K562 (cell line): Measurements from ENCODE around the gene DIAPH3. TPM values are rescaled to one million over a fixed set of nuclear protein-coding genes. Genes with fewer than 3 reads are reported as not detected.

Source experiments
- ATAC-seq: fragments of 200-7000 bp; cut with Tn5 transposase; 3 replicates; pipeline ENCODE4 v1.9.1; 2020; ENCODE audit warnings: moderate library complexity
- BruUV-seq: library from RNA; stranded (reverse); fragments of 400-500 nt; replicated peaks from 2 replicates; lab custom pipeline; 2021; lab: Mats Ljungman, UMichigan
- CTCF ChIA-PET: fragments of 300-600 bp; formaldehyde crosslinking; extraction: SDS; loops from one replicate; lab custom pipeline; 2021; ENCODE audit warnings: low intra/inter-chr PET ratio; lab: Yijun Ruan, JAX
- POLR2A ChIA-PET: fragments of 300-600, 350-650 bp; sonication (Branson Sonifier 250); formaldehyde crosslinking; extraction: SDS; loops from one replicate; lab custom pipeline; 2021; ENCODE audit warnings: antibody characterized with exemption, inconsistent platforms; lab: Yijun Ruan, JAX
- DNase-seq, 4 experiments: peaks; one replicate each; pipeline versions ENCODE4 v3.0.0 to v3.0.0-alpha.2; 2011 to 2018; ENCODE audit warnings: low spot score in 3 of 4, mixed read lengths in 3 of 4; ENCODE audit errors: extremely low read depth in 1 of 4
- FAIRE-seq: peaks from 2 replicates; lab custom pipeline; 2011; peaks lifted over from hg19 to GRCh38; lab: Jason Lieb, UNC
- H2AFZ ChIP-seq: 2 replicates; pipeline ENCODE4 v1.6.0; 2011; ENCODE audit warnings: low read depth, low read length, control low read depth, inconsistent platforms
- H3K27ac ChIP-seq: fragments of 200-600 bp; 3 replicates; pipeline ENCODE4 v1.8.0; 2011; ENCODE audit warnings: low read depth, mild to moderate bottlenecking, control low read depth, inconsistent platforms, low read length, moderate library complexity, mixed read lengths; ENCODE audit errors: extremely low read depth
- H3K27me3 ChIP-seq, 2 experiments: fragments of 300-600 bp in 1 of 2; 2 replicates in 1 of 2; 3 replicates in 1 of 2; pipeline versions ENCODE4 v1.6.0 to v1.8.0; 2011; ENCODE audit warnings: inconsistent platforms in 2 of 2, low read length in 2 of 2, mild to moderate bottlenecking in 1 of 2, mixed read lengths in 1 of 2, moderate library complexity in 1 of 2; ENCODE audit not compliant: control insufficient read depth in 2 of 2, insufficient read depth in 2 of 2
- H3K36me3 ChIP-seq: fragments of 300-600 bp; 3 replicates; pipeline ENCODE4 v1.8.0; 2011; ENCODE audit warnings: mild to moderate bottlenecking, low read length, inconsistent platforms; ENCODE audit not compliant: control insufficient read depth, insufficient read depth
- H3K4me1 ChIP-seq, 2 experiments: fragments of 200-600 bp in 1 of 2; replicated peaks in 1 of 2; 2 replicates in 1 of 2; 3 replicates in 1 of 2; pipeline versions ENCODE4 v1.5.1 to v1.8.0; 2011; ENCODE audit warnings: inconsistent platforms in 2 of 2, low read length in 2 of 2, mild to moderate bottlenecking in 1 of 2, mixed read lengths in 1 of 2, moderate library complexity in 1 of 2; ENCODE audit not compliant: control insufficient read depth in 2 of 2, insufficient read depth in 2 of 2
- H3K4me2 ChIP-seq: 2 replicates; pipeline ENCODE4 v1.6.1; 2011; ENCODE audit warnings: low read length, control low read depth, inconsistent platforms, mixed read lengths; ENCODE audit not compliant: insufficient read depth
- H3K4me3 ChIP-seq: fragments of 200-600 bp; sonication (generic), shearing (Covaris generic); 2 replicates; pipeline ENCODE4 v1.5.1; 2016; ENCODE audit warnings: control low read depth, inconsistent platforms
- H3K79me2 ChIP-seq: fragments of 200-600 bp; 3 replicates; pipeline ENCODE4 v1.8.0; 2011; ENCODE audit warnings: low read length, inconsistent platforms; ENCODE audit not compliant: control insufficient read depth, insufficient read depth
- H3K9ac ChIP-seq, 2 experiments: 2 replicates each; pipeline versions ENCODE4 v1.6.0 to v1.6.1; 2011; ENCODE audit warnings: low read depth in 2 of 2, low read length in 2 of 2, control low read depth in 1 of 2, inconsistent platforms in 1 of 2, mild to moderate bottlenecking in 1 of 2, mixed read lengths in 1 of 2; ENCODE audit not compliant: insufficient read depth in 1 of 2
- H3K9me1 ChIP-seq: one replicate; pipeline ENCODE4 v1.6.0; 2011; ENCODE audit warnings: inconsistent platforms, mild to moderate bottlenecking, low read length, moderate library complexity; ENCODE audit not compliant: control insufficient read depth, insufficient read depth
- H3K9me3 ChIP-seq: replicated peaks from 2 replicates; pipeline ENCODE4 v1.5.1; 2011; ENCODE audit warnings: low read depth, low read length, inconsistent platforms; ENCODE audit not compliant: control insufficient read depth, insufficient read depth
- H4K20me1 ChIP-seq: replicated peaks from 2 replicates; pipeline ENCODE4 v1.6.1; 2011; ENCODE audit warnings: low read length, inconsistent platforms, mixed read lengths; ENCODE audit not compliant: control insufficient read depth, insufficient read depth
- BCL6 ChIP-seq: fragments of 250-450 bp; sonication (Bioruptor Pico); IDR thresholded peaks from 2 replicates; pipeline ENCODE4 v1.4.0; 2020
- HEY1 ChIP-seq: fragments of 250-450 bp; sonication (Bioruptor Pico); IDR thresholded peaks from 2 replicates; pipeline ENCODE4 v1.5.0; 2020; ENCODE audit warnings: mild to moderate bottlenecking, moderate library complexity, borderline replicate concordance
- NONO ChIP-seq, 2 experiments: fragments of 200-400 bp in 1 of 2; fragments of 450-650 bp in 1 of 2; formaldehyde crosslinking in 1 of 2; IDR thresholded peaks; 2 replicates each; pipeline ENCODE4 v1.6.1; 2017; ENCODE audit warnings: low read depth in 2 of 2, mild to moderate bottlenecking in 2 of 2, moderate library complexity in 2 of 2, low read length in 1 of 2
- SMC3 ChIP-seq: conservative IDR thresholded peaks from 2 replicates; pipeline ENCODE4 v1.6.1; 2011; ENCODE audit warnings: low read depth, low read length, improper control_type of control experiment; ENCODE audit not compliant: insufficient read depth
- TBL1XR1 ChIP-seq, 2 experiments: IDR thresholded peaks; 2 replicates each; pipeline ENCODE4 v1.6.1; 2012; ENCODE audit warnings: improper control_type of control experiment in 2 of 2, low read length in 2 of 2, mild to moderate bottlenecking in 1 of 2
- TCF7L2 ChIP-seq: fragments of 150-350 bp; IDR thresholded peaks from 2 replicates; pipeline ENCODE4 v1.6.1; 2016; ENCODE audit warnings: low read depth, mild to moderate bottlenecking, low read length, moderate library complexity
- ZEB2 ChIP-seq: fragments of 450-650 bp; IDR thresholded peaks from 2 replicates; pipeline ENCODE4 v1.6.1; 2016
- WGBS: fragments of 100-300 bp; shearing (Covaris generic); methylation state at CpG from one replicate; pipeline ENCODE4 v1.1.6; 2016; ENCODE audit warnings: low coverage, mixed read lengths; ENCODE audit not compliant: insufficient coverage; ENCODE audit errors: missing lambda C conversion rate; 5-methylcytosine and 5-hydroxymethylcytosine counted together
- in situ Hi-C: fragments of 300-500 bp; cut with MboI; formaldehyde crosslinking; loops from 4 replicates; pipeline ENCODE4 v1.15.0; 2018; ENCODE audit warnings: inconsistent platforms, mixed read lengths
- intact Hi-C: fragments of 100-400 bp; cut with micrococcal nuclease; formaldehyde crosslinking; loops from 2 replicates; pipeline ENCODE4 v1.14.2; 2022
- polyA plus RNA-seq, 8 experiments: library from polyadenylated mRNA; depleted of rRNA in 4 of 8; stranded (reverse) in 5 of 8; unstranded in 3 of 8; fragments of >200 nt; fragmentation: Nextera tagmentation in 2 of 8; fragmentation: Illumina TruSeq in 1 of 8; extraction: Ambion mirVana in 2 of 8; extraction: Trizol in 1 of 8; gene quantifications; 2 replicates each; pipeline versions ENCODE4 v1.2.1 to v1.2.3, GENCODE V29; 2011 to 2014; ENCODE audit warnings: inconsistent platforms in 1 of 8, missing spikeins in 1 of 8
- total RNA-seq, 7 experiments: library from RNA; depleted of rRNA in 6 of 7; stranded (reverse); fragments of >200 nt in 6 of 7; fragmentation: Illumina TruSeq in 2 of 7; extraction: Trizol in 2 of 7; gene quantifications; 2 replicates each; pipeline versions ENCODE4 v1.2.1 to v1.2.3, GENCODE V29; 2011 to 2021; ENCODE audit warnings: low replicate concordance in 1 of 7
- TF ChIP-seq, protein P1 (sequence below): fragments of 450-650 bp; IDR thresholded peaks from 2 replicates; pipeline ENCODE4 v1.6.1; 2017; ENCODE audit warnings: antibody characterized with exemption
- TF ChIP-seq, protein P2 (sequence below): fragments of 250-450 bp; sonication (Bioruptor Pico); IDR thresholded peaks from 2 replicates; pipeline ENCODE4 v1.4.0; 2020

Gene DIAPH3
- total and polyA plus RNA-seq, 9 of the 15 experiments (the other 6 are each of a cell fraction or from before 2014, with no cell fraction given): 9.0 to 18.7 (median 14.7) TPM

DNA sequence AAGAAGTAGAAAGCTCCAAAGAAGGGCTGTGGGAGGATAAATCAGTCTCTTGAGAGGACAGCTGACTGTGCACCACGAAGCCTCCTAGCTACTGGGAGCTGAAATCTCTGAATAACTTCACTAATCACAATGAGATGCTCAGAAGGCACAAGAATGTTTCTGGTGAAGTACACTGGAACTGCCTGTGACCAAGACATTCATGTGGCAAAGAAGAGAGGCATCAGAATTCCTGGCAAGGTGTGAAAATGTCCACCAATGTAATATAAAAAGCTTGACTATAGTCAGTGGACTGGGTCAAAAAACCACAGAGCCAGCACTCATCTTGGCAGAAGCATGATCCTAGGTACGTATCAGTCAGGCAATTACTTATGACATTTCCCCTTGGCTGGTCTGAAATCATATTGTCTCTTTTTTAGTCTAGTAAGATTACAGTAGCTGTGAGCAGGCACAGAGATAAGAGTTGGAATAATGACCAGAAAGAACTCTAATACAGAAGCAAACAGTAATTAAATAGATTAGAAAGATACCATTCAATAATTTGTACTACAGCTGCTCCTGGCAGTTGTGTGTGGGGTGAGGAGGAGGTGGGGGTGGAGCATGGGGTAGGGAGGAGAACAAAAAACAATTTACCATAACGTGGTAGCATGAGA, 434.7 kb downstream of the DIAPH3 start:
- Histone ChIP-seq H3K4me2 (no peak overlapping the region), H3K4me3 (no peak overlapping the region), H3K9ac (no peak overlapping the region), H3K36me3 (no peaks in the 10 kb centered on the region), H2AFZ (no peak overlapping the region), H3K9me1 (no peaks in the 10 kb centered on the region), H3K9me3 (no peaks in the 10 kb centered on the region), H3K4me1 (no peaks in the 10 kb centered on the region), H3K27ac (no peak overlapping the region), H3K79me2 (no peaks in the 10 kb centered on the region), H3K27me3 (no peaks in the 10 kb centered on the region), H4K20me1 (no peaks in the 10 kb centered on the region)
- intact Hi-C loops (no loop called here), in situ Hi-C loops (no loop called here)
- BruUV-seq: no TSS peak
- FAIRE-seq: no peak
- POLR2A ChIA-PET: no interaction called here
- CTCF ChIA-PET: no interaction called here
- DNase-seq: no peak
- no peak for ATAC-seq
- WGBS: 31% methylated on average over 3 of the region's 3 CpGs
- no peak for TF ChIP-seq ZEB2
- TF ChIP-seq TCF7L2: no peak
- TF ChIP-seq, protein P1, sequence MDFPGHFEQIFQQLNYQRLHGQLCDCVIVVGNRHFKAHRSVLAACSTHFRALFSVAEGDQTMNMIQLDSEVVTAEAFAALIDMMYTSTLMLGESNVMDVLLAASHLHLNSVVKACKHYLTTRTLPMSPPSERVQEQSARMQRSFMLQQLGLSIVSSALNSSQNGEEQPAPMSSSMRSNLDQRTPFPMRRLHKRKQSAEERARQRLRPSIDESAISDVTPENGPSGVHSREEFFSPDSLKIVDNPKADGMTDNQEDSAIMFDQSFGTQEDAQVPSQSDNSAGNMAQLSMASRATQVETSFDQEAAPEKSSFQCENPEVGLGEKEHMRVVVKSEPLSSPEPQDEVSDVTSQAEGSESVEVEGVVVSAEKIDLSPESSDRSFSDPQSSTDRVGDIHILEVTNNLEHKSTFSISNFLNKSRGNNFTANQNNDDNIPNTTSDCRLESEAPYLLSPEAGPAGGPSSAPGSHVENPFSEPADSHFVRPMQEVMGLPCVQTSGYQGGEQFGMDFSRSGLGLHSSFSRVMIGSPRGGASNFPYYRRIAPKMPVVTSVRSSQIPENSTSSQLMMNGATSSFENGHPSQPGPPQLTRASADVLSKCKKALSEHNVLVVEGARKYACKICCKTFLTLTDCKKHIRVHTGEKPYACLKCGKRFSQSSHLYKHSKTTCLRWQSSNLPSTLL: no peak
- no peak for TF ChIP-seq SMC3
- TF ChIP-seq BCL6 (CRISPR knock-in tag): no peak
- no peak for TF ChIP-seq TBL1XR1 (IDR thresholded peaks at IDR 0.05; ENCODE audit: low read length in 2 of 2)
- TF ChIP-seq, protein P2, sequence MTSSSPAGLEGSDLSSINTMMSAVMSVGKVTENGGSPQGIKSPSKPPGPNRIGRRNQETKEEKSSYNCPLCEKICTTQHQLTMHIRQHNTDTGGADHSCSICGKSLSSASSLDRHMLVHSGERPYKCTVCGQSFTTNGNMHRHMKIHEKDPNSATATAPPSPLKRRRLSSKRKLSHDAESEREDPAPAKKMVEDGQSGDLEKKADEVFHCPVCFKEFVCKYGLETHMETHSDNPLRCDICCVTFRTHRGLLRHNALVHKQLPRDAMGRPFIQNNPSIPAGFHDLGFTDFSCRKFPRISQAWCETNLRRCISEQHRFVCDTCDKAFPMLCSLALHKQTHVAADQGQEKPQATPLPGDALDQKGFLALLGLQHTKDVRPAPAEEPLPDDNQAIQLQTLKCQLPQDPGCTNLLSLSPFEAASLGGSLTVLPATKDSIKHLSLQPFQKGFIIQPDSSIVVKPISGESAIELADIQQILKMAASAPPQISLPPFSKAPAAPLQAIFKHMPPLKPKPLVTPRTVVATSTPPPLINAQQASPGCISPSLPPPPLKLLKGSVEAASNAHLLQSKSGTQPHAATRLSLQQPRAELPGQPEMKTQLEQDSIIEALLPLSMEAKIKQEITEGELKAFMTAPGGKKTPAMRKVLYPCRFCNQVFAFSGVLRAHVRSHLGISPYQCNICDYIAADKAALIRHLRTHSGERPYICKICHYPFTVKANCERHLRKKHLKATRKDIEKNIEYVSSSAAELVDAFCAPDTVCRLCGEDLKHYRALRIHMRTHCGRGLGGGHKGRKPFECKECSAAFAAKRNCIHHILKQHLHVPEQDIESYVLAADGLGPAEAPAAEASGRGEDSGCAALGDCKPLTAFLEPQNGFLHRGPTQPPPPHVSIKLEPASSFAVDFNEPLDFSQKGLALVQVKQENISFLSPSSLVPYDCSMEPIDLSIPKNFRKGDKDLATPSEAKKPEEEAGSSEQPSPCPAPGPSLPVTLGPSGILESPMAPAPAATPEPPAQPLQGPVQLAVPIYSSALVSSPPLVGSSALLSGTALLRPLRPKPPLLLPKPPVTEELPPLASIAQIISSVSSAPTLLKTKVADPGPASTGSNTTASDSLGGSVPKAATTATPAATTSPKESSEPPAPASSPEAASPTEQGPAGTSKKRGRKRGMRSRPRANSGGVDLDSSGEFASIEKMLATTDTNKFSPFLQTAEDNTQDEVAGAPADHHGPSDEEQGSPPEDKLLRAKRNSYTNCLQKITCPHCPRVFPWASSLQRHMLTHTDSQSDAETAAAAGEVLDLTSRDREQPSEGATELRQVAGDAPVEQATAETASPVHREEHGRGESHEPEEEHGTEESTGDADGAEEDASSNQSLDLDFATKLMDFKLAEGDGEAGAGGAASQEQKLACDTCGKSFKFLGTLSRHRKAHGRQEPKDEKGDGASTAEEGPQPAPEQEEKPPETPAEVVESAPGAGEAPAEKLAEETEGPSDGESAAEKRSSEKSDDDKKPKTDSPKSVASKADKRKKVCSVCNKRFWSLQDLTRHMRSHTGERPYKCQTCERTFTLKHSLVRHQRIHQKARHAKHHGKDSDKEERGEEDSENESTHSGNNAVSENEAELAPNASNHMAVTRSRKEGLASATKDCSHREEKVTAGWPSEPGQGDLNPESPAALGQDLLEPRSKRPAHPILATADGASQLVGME (CRISPR knock-in tag): no peak
- no peak for TF ChIP-seq HEY1 (CRISPR knock-in tag)
- TF ChIP-seq NONO (IDR thresholded peaks at IDR 0.05; ENCODE audit: low read depth in 2 of 2, low read length in 1 of 2): no peak
